ENCODE measurements around the gene TEAD4.

Gene TEAD4

GRCh38 chr12:2959192-2959504 lies at the start of gene TEAD4:
Gene TEAD4 (plus strand): TSS chr12:2959397.
- DNase-seq = no peak

- DNase-seq = no peak
Measured at GRCh38 chr12:2912216-2912575, 47.0 kb upstream of the TEAD4 start.

GRCh38 chr12:2919249-2919648 lies 39.9 kb upstream of the TEAD4 start:
- no peak for DNase-seq

GRCh38 chr12:2922329-2922728 lies 36.9 kb upstream of the TEAD4 start:
- no peak for DNase-seq

- no peak for DNase-seq
Measured at GRCh38 chr12:2923057-2923456, 36.1 kb upstream of the TEAD4 start.

GRCh38 chr12:2924019-2924418 lies 35.2 kb upstream of the TEAD4 start:
- DNase-seq = no peak

- DNase-seq = no peak
Measured at GRCh38 chr12:2925322-2925995, 33.7 kb upstream of the TEAD4 start.

- DNase-seq = no peak
Measured at GRCh38 chr12:2930865-2931264, 28.3 kb upstream of the TEAD4 start.

- DNase-seq = no peak
Measured at GRCh38 chr12:2933586-2933985, 25.6 kb upstream of the TEAD4 start.

GRCh38 chr12:2934371-2934770 lies 24.8 kb upstream of the TEAD4 start:
- DNase-seq = no peak

GRCh38 chr12:2936301-2936700 lies 22.9 kb upstream of the TEAD4 start:
- no peak for DNase-seq

- DNase-seq = no peak
Measured at GRCh38 chr12:2937500-2937899, 21.7 kb upstream of the TEAD4 start.

GRCh38 chr12:2939191-2939590 lies 20.0 kb upstream of the TEAD4 start:
- DNase-seq = no peak

- no peak for DNase-seq
Measured at GRCh38 chr12:2940564-2940963, 18.6 kb upstream of the TEAD4 start.

- no peak for DNase-seq
Measured at GRCh38 chr12:2941524-2941923, 17.7 kb upstream of the TEAD4 start.

GRCh38 chr12:2944401-2945047 lies 14.7 kb upstream of the TEAD4 start:
- DNase-seq = peak; percentile 63

GRCh38 chr12:2949411-2949810 lies 9.8 kb upstream of the TEAD4 start:
- DNase-seq = no peak

GRCh38 chr12:2955888-2956287 lies 3.3 kb upstream of the TEAD4 start:
- no peak for DNase-seq

- DNase-seq = no peak
Measured at GRCh38 chr12:2957816-2958431, 1.3 kb upstream of the TEAD4 start.

GRCh38 chr12:2958432-2959191 lies 585 bp upstream of the TEAD4 start:
- no peak for DNase-seq

GRCh38 chr12:2959505-2960389 lies 550 bp downstream of the TEAD4 start:
- no peak for DNase-seq

GRCh38 chr12:2960390-2960956 lies 1.3 kb downstream of the TEAD4 start:
- DNase-seq = no peak

All from activated CD4-positive, CD25-positive, alpha-beta regulatory T cell treated with anti-CD3 and anti-CD28 coated beads, Interleukin-2, amount 50 U/mL, for 72 hours (primary cell).